OCI-LY7 (cell line): Measurements from ENCODE around the gene TPRN. TPM values are rescaled to one million over a fixed set of nuclear protein-coding genes. Genes with fewer than 3 reads are reported as not detected.

ENCODE experiments used
- BruUV-seq: library from RNA; stranded (reverse); fragments of 400-500 nt; replicated peaks from 2 replicates; lab custom pipeline; 2021; lab: Mats Ljungman, UMichigan
- CTCF ChIA-PET: fragments of 300-600 bp; sonication (Branson Sonifier 250); formaldehyde crosslinking; loops from one replicate; lab custom pipeline; 2022; ENCODE audit warnings: antibody characterized with exemption; ENCODE audit not compliant: unreplicated experiment; lab: Charles Lee
- POLR2A ChIA-PET: fragments of 300-600 bp; sonication (Branson Sonifier 250); formaldehyde crosslinking; loops from one replicate; lab custom pipeline; 2022; ENCODE audit warnings: antibody characterized with exemption; lab: Charles Lee
- DNase-seq: peaks from one replicate; pipeline ENCODE4 v3.0.0-alpha.2; 2015; ENCODE audit warnings: low spot score
- H2AFZ ChIP-seq: fragments of 200-600 bp; sonication (generic), shearing (Covaris generic); 2 replicates; pipeline ENCODE4 v1.6.1; 2014; ENCODE audit warnings: mild to moderate bottlenecking, antibody characterized with exemption, low read length, moderate library complexity
- H3K27ac ChIP-seq: fragments of 200-600 bp; sonication (generic); 2 replicates; pipeline ENCODE4 v1.5.1; 2014; ENCODE audit warnings: mixed run types, low read depth, mild to moderate bottlenecking, moderate library complexity, low read length, inconsistent platforms; ENCODE audit not compliant: poor library complexity, severe bottlenecking
- H3K36me3 ChIP-seq: fragments of 200-600 bp; sonication (generic); 2 replicates; pipeline ENCODE4 v1.6.1; 2014; ENCODE audit warnings: mild to moderate bottlenecking, antibody characterized with exemption, low read length, moderate library complexity, mixed read lengths; ENCODE audit not compliant: insufficient read depth
- H3K4me1 ChIP-seq: fragments of 200-600 bp; sonication (generic); 2 replicates; pipeline ENCODE4 v1.5.1; 2014; ENCODE audit warnings: mild to moderate bottlenecking, low read length; ENCODE audit not compliant: insufficient read depth, poor library complexity, severe bottlenecking
- H3K4me2 ChIP-seq: fragments of 200-600 bp; sonication (generic); 2 replicates; pipeline ENCODE4 v1.6.1; 2014; ENCODE audit warnings: mild to moderate bottlenecking, low read length
- H3K4me3 ChIP-seq: fragments of 200-600 bp; sonication (generic); 2 replicates; pipeline ENCODE4 v1.5.1; 2014; ENCODE audit warnings: mild to moderate bottlenecking, low read depth, low read length; ENCODE audit not compliant: poor library complexity, severe bottlenecking
- H3K79me2 ChIP-seq: fragments of 200-600 bp; sonication (generic); 2 replicates; pipeline ENCODE4 v1.6.1; 2016; ENCODE audit warnings: low read depth, mild to moderate bottlenecking, low read length, moderate library complexity, mixed read lengths; ENCODE audit not compliant: insufficient read depth
- H3K9me2 ChIP-seq: fragments of 200-600 bp; sonication (generic); 2 replicates; pipeline ENCODE4 v1.6.1; 2016; ENCODE audit warnings: mild to moderate bottlenecking, low read length, mixed read lengths; ENCODE audit not compliant: insufficient read depth
- H3K9me3 ChIP-seq: fragments of 200-600 bp; sonication (generic); 2 replicates; pipeline ENCODE4 v1.6.1; 2014; ENCODE audit warnings: mild to moderate bottlenecking, mixed run types, low read length, mixed read lengths
- H4K20me1 ChIP-seq: fragments of 200-600 bp; sonication (generic); 2 replicates; pipeline ENCODE4 v1.6.1; 2014; ENCODE audit warnings: mild to moderate bottlenecking, antibody characterized with exemption, low read length, moderate library complexity, mixed read lengths; ENCODE audit not compliant: insufficient read depth
- EZH2phosphoT487 ChIP-seq: fragments of 200-600 bp; sonication (generic); IDR thresholded peaks from 2 replicates; pipeline ENCODE4 v1.6.1; 2018; ENCODE audit warnings: low read depth, borderline replicate concordance, mild to moderate bottlenecking, mixed run types, antibody characterized with exemption, low read length, moderate library complexity, mixed read lengths
- intact Hi-C: fragments of 100-400 bp; cut with micrococcal nuclease; formaldehyde crosslinking; loops from one replicate; pipeline ENCODE4 v1.10.0; 2022; ENCODE audit not compliant: unreplicated experiment
- total RNA-seq, 2 experiments: library from RNA; depleted of rRNA in 1 of 2; stranded (reverse); fragments of >200 nt in 1 of 2; shearing (Covaris generic) in 1 of 2; gene quantifications; 2 replicates each; pipeline ENCODE4 v1.2.3, GENCODE V29; 2014 to 2022
- TF ChIP-seq, protein P1 (sequence below): fragments of 200-600 bp; sonication (generic); conservative IDR thresholded peaks from 2 replicates; pipeline ENCODE4 v1.5.1; 2014; ENCODE audit warnings: mild to moderate bottlenecking, antibody characterized with exemption, low read length, moderate library complexity, mixed read lengths

The TPRN gene
- total RNA-seq, 2 experiments from 2014 or later: 9.0 to 15.9 TPM

DNA sequence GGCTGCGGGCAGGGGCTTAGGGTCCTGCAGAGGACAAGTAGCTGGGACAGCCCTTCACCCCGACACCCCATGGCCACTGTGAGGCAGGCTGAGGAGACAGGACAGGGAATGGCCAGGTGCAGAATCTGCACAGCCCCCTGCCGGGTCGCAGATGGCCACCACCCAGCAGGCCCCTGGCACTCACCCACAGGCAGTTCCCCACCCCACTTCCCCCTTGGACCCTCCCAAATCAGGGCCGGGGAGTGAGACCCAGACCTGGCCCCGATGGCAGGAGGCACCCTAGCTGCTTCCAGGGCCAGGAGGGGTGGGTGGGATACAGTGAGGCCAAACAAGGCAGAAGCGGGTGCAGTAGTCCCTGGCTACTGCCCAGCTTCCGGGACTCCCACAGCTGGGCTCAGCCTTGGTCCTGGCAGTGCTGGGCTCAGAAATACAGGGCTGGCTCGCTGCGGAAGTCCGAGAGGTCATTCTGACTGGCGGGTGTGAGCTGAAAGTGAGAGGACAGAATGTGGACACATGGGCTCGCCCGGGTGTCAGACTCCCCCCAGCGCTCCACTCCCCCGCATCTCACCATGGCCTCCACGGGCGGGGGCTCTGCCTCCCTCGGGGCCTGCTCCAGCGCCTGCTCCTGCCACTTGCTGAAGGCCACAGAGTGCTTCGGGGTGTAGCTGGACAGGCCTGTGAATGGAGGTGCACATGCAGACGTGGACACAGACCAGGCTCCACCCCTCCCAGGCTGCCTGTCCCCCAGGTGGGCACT, 8.7 kb downstream of the TPRN start:
- peaks cover 26% of the 10 kb centered on the region for H3K79me2 ChIP-seq
- H3K36me3 ChIP-seq: peaks cover 20% of the 10 kb centered on the region; the same call in 1 of the 2 replicates
- no peak overlapping the region for H3K4me2 ChIP-seq
- no peak overlapping the region for H2AFZ ChIP-seq
- DNase-seq: no peak
- ChIA-PET POLR2A (no interaction called here), CTCF (interaction anchor here (0.6 to 0.7 kb wide), 2 partner anchors 15 kb away, joined by 3 to 6 read pairs; no protein-coding TSS in a partner anchor)
- H3K4me3 ChIP-seq: no peak overlapping the region
- H4K20me1 ChIP-seq: peaks cover 6% of the 10 kb centered on the region; the same call in 1 of the 2 replicates
- H3K27ac ChIP-seq: no peak overlapping the region
- TF ChIP-seq EZH2phosphoT487: no peak
- TF ChIP-seq, protein P1, sequence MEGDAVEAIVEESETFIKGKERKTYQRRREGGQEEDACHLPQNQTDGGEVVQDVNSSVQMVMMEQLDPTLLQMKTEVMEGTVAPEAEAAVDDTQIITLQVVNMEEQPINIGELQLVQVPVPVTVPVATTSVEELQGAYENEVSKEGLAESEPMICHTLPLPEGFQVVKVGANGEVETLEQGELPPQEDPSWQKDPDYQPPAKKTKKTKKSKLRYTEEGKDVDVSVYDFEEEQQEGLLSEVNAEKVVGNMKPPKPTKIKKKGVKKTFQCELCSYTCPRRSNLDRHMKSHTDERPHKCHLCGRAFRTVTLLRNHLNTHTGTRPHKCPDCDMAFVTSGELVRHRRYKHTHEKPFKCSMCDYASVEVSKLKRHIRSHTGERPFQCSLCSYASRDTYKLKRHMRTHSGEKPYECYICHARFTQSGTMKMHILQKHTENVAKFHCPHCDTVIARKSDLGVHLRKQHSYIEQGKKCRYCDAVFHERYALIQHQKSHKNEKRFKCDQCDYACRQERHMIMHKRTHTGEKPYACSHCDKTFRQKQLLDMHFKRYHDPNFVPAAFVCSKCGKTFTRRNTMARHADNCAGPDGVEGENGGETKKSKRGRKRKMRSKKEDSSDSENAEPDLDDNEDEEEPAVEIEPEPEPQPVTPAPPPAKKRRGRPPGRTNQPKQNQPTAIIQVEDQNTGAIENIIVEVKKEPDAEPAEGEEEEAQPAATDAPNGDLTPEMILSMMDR: no peak
- H3K9me3 ChIP-seq: no peaks in the 10 kb centered on the region
- BruUV-seq: no TSS peak
- peaks cover 20% of the 10 kb centered on the region for H3K4me1 ChIP-seq
- H3K9me2 ChIP-seq: no peaks in the 10 kb centered on the region
- intact Hi-C loops: no loop called here

DNA sequence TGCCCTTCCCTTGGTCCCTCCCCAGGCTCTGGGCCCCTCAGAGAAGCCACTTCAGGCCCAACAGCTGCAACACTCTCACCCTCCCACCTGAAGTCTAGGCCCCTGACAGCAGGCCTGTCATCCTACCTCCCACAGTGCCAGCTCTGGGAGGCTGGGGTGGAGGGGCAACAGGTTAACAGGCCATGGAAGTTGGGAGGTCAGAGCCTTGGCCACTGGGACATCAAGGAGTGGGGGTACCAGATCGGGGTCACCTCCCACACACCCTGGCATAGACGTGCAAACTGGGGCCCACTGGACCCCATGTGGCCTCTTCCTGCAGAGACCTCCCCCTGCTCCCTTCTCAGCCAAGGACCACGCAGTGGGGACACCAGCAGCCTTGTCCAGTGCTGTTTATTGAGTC, 9.3 kb downstream of the TPRN start:
- CTCF ChIA-PET: interaction anchor here (0.6 kb wide), 1 partner anchor 15 kb away, joined by 6 read pairs; no protein-coding TSS in a partner anchor

More for the DNA sequence above, 9.3 kb downstream of the TPRN start:
- no peaks in the 10 kb centered on the region for H3K9me3 ChIP-seq
- peaks cover 32% of the 10 kb centered on the region for H3K79me2 ChIP-seq
- BruUV-seq: no TSS peak
- H3K4me3 ChIP-seq: no peak overlapping the region
- POLR2A ChIA-PET: no interaction called here
- H3K27ac ChIP-seq: no peak overlapping the region
- peaks cover 24% of the 10 kb centered on the region; the same call in 1 of the 2 replicates for H3K36me3 ChIP-seq
- no peak for DNase-seq
- intact Hi-C loops: no loop called here
- TF ChIP-seq, protein P1: no peak
- TF ChIP-seq EZH2phosphoT487: no peak
- H4K20me1 ChIP-seq: peaks cover 6% of the 10 kb centered on the region; the same call in 1 of the 2 replicates
- H3K9me2 ChIP-seq: no peaks in the 10 kb centered on the region
- H3K4me2 ChIP-seq: no peak overlapping the region
- no peak overlapping the region for H2AFZ ChIP-seq
- peaks cover 26% of the 10 kb centered on the region for H3K4me1 ChIP-seq
